Ascending aorta (tissue), 2 donors: ENCODE data around the gene SYF2. TPM values are rescaled to one million over a fixed set of nuclear protein-coding genes. Genes with fewer than 3 reads are reported as not detected.

Source experiments
- DNase-seq, 2 donors: peaks; one replicate each; pipeline ENCODE4 v3.0.0-alpha.2; 2019; ENCODE audit warnings: low spot score in 2 of 2
- H3K27ac ChIP-seq, 2 donors: fragments of 200-600 bp; sonication (generic); one replicate each; pipeline ENCODE4 v1.5.1; 2016 to 2017; ENCODE audit warnings: mild to moderate bottlenecking in 1 of 2
- H3K27me3 ChIP-seq: fragments of 200-600 bp; sonication (generic); one replicate; pipeline ENCODE4 v1.5.1; 2017
- H3K36me3 ChIP-seq, 2 donors: fragments of 200-600 bp; sonication (generic); one replicate each; pipeline ENCODE4 v1.5.1; 2016
- H3K4me1 ChIP-seq, 2 donors: fragments of 200-600 bp; sonication (generic); one replicate each; pipeline ENCODE4 v1.5.1; 2016 to 2017; ENCODE audit warnings: mild to moderate bottlenecking in 1 of 2
- H3K4me3 ChIP-seq, 2 donors: fragments of 200-600 bp; sonication (generic); one replicate each; pipeline ENCODE4 v1.5.1; 2016 to 2017; ENCODE audit warnings: mild to moderate bottlenecking in 1 of 2
- H3K9me3 ChIP-seq, 2 donors: fragments of 200-600 bp; sonication (generic); one replicate each; pipeline ENCODE4 v1.5.1; 2016
- intact Hi-C: fragments of 100-400 bp; cut with DNase I; formaldehyde crosslinking; loops from one replicate; pipeline ENCODE4 v1.15.1; 2023
- total RNA-seq: library from RNA; depleted of rRNA; stranded (reverse); fragments of >200 nt; gene quantifications from one replicate; pipeline ENCODE4 v1.1.0, GENCODE V29; 2016
- TF ChIP-seq, protein P1 (sequence below), 3 experiments: fragments of 200-600 bp in 2 of 3; fragments of 450-650 bp in 1 of 3; sonication (generic) in 2 of 3; IDR thresholded peaks; one replicate each; pipeline ENCODE4 v1.5.1; 2016 to 2019; ENCODE audit warnings: antibody characterized with exemption in 3 of 3, mild to moderate bottlenecking in 1 of 3, moderate library complexity in 1 of 3

Gene SYF2
- total RNA-seq, 1 donor from 2014 or later: 14.3 TPM

DNA sequence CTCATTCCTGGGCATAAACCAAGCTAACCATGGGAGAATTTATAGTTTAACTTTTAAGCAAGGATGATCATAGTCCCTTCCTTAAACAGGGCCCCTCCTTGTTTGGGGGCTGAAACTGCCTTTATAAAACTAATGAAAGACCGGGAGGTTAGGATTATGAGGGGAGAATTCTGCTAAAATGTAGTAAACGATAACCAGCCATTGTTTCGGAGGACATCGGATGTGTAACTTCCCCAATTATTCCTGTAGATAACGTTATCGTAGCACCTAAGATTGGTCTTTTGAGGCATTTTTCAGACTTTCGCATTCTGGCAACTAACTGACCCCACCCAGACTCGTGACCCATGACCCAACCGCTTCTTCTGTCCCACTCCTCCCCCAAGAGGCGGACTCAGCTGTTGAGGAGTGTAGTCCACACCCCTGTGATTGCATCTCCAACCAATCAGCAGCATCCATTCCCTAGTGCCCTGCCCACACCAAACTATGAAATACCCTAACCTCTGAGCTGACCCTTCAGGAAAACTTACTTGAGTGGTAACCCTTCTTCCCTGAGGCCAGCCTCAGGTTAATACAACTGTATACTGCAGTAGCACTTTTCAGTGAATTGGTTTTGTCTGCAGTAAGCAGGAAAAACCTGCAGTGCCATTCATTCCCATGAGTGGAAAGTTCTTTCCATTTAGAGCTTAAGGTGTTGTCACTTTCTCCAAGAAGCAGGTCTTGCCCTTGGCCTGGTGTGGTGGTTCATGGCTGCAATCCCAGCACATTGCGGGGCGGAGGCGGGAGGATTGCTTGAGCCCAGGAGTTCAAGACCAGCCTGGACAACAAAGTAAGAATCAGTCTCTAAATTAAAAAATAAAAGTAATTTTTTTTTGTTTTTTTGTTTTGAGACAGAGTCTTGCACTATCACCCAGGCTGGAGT lies 823 bp upstream of the SYF2 start:
- DNase-seq: peak; percentile 80 to 91
- Histone ChIP-seq H3K4me3 (peak overlapping the region; percentile 92 to 98), H3K27ac (peak overlapping the region; percentile 81 to 93), H3K36me3 (peaks cover 22 to 23% of the 10 kb centered on the region in 2 donors), H3K9me3 (no peaks in the 10 kb centered on the region), H3K27me3 (no peaks in the 10 kb centered on the region), H3K4me1 (peaks cover 10 to 18% of the 10 kb centered on the region in 2 donors)
- intact Hi-C loops: loop anchor here (1.0 to 10.0 kb wide), 4 partner anchors 14 to 672 kb away; partner anchors contain the start of genes RSRP1, SRRM1, STMN1 and TMEM50A
- TF ChIP-seq, protein P1, sequence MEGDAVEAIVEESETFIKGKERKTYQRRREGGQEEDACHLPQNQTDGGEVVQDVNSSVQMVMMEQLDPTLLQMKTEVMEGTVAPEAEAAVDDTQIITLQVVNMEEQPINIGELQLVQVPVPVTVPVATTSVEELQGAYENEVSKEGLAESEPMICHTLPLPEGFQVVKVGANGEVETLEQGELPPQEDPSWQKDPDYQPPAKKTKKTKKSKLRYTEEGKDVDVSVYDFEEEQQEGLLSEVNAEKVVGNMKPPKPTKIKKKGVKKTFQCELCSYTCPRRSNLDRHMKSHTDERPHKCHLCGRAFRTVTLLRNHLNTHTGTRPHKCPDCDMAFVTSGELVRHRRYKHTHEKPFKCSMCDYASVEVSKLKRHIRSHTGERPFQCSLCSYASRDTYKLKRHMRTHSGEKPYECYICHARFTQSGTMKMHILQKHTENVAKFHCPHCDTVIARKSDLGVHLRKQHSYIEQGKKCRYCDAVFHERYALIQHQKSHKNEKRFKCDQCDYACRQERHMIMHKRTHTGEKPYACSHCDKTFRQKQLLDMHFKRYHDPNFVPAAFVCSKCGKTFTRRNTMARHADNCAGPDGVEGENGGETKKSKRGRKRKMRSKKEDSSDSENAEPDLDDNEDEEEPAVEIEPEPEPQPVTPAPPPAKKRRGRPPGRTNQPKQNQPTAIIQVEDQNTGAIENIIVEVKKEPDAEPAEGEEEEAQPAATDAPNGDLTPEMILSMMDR (IDR thresholded peaks at IDR 0.05): no peak

DNA sequence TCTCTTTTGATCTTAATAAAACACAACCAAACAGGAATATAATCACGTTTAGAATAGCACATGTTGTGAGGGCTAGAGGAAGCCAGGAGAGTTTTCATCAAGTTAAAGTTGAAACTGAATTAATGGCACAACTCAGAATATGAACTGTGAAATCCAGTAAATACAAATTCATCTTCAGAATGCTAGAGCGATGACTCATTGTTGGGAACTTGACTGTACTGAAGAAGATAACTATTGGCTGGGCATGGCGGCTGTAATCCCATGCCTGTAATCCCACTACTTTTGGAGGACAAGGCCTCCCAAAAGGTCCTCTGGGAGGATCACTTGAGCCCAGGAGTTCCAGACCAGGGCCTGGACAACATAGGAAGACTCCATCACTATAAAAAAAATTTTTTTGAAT lies 8.8 kb downstream of the SYF2 start:
- intact Hi-C loops: no loop called here
- Histone ChIP-seq H3K4me3 (no peak overlapping the region), H3K4me1 (no peaks in the 10 kb centered on the region), H3K9me3 (no peaks in the 10 kb centered on the region), H3K36me3 (peaks cover 75 to 85% of the 10 kb centered on the region in 2 donors), H3K27ac (no peak overlapping the region), H3K27me3 (no peaks in the 10 kb centered on the region)
- TF ChIP-seq, protein P1 (IDR thresholded peaks at IDR 0.05): no peak
- no peak for DNase-seq

DNA sequence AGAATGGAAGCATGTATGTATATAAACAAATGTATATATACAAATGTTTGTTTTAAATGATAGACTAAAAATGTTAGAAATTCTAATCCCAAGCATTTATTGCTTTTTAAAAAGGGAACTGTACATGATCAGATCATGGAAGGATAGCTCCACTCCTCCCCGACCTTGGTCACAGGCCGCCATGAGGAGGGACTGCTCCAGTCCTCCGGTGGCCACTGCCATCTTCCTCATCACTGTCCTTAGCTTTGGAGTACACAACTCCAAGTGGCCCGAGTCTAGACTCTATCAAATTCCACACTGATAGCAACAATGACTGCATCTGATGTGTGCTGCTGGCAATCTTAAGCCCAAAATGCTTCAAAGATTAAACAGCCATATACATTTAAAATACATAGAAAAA lies 9.7 kb downstream of the SYF2 start:
- no peak overlapping the region for H3K27ac ChIP-seq
- H3K9me3 ChIP-seq: no peaks in the 10 kb centered on the region
- no peaks in the 10 kb centered on the region for H3K27me3 ChIP-seq
- H3K36me3 ChIP-seq: peaks cover 66 to 77% of the 10 kb centered on the region in 2 donors
- no peak overlapping the region for H3K4me3 ChIP-seq
- TF ChIP-seq, protein P1 (IDR thresholded peaks at IDR 0.05): no peak
- H3K4me1 ChIP-seq: no peaks in the 10 kb centered on the region
- intact Hi-C loops: no loop called here
- DNase-seq: no peak

DNA sequence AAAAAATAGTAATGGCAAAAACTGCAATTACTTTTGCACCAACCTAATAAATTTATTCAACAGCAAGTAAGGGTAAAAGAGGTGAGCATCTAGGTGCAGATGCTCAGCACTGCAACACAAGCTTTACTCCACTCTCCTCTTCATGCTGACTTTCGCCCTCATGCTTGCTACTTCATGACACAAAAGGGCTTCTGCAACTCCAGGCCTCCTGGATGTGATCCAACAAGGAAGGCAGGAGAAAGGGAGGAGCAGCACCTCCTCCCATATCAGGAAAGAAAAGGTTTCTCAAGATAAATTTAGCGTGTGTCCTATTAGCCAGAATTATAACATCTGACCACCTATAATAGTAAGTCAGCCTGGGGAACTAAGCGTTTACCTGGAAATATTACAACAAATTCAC lies 11.6 kb downstream of the SYF2 start:
- peak in 1 of 2 donors; percentile 52 for DNase-seq
- no peaks in the 10 kb centered on the region for H3K4me1 ChIP-seq
- TF ChIP-seq, protein P1 (IDR thresholded peaks at IDR 0.05): no peak
- H3K27ac ChIP-seq: no peak overlapping the region
- H3K27me3 ChIP-seq: no peaks in the 10 kb centered on the region
- no peak overlapping the region for H3K4me3 ChIP-seq
- H3K9me3 ChIP-seq: no peaks in the 10 kb centered on the region
- H3K36me3 ChIP-seq: peaks cover 48 to 57% of the 10 kb centered on the region in 2 donors
- intact Hi-C loops: no loop called here

DNA sequence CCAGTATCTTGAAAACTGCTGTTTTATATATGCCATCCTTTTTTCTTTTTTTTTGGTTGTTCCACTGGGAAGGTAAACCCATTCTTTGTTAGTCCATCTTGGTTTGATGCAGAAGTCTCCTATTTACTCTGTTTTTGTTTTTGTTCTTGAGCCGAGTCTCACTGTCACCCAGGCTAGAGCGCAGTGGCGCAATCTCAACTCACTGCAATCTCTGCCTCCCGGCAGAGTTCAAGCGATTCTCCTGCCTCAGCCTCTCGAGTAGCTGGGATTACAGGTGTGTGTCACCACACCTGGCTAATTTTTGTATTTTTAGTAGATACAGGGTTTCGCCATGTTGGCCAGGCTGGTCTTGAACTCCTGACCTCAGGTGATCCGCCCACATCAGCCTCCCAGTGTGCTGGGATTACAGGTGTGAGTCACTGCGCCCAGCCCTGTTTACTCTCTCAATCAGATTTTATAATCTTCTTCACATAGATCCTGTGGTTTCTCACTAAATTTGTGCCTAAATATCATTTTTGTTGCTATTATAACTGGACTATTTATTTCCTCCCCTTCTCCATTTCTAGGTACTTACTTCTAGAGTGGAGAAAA lies 12.5 kb downstream of the SYF2 start:
- Histone ChIP-seq H3K27me3 (no peaks in the 10 kb centered on the region), H3K4me1 (no peaks in the 10 kb centered on the region), H3K36me3 (peaks cover 39 to 48% of the 10 kb centered on the region in 2 donors), H3K4me3 (no peak overlapping the region), H3K9me3 (no peaks in the 10 kb centered on the region), H3K27ac (no peak overlapping the region)
- intact Hi-C loops: no loop called here
- peak in 1 of 2 donors; percentile 39 for DNase-seq
- TF ChIP-seq, protein P1 (IDR thresholded peaks at IDR 0.05): no peak
